Measurements from ENCODE around the gene SLC38A4.

The SLC38A4 gene

DNA sequence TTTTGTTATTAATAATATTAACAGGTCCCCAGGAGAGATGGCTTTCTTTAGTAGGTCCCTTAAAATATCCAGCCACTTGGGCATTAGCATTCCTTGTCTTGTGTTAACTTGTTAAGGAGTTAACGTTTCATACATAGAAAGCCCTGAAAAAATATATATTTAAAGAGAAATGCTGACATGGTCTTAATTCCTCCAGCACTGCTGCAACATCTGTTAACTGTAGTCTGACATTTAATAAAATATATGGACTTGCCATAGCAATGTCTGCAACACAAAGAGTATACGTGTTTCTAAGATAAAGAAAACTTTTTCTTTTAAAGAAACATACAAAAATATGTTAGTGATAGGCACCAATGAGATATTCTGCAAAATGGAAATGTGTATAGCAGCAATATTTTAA is 10.0 kb downstream of the SLC38A4 start:
- in situ Hi-C loops (cut with HindIII; ENCODE audit: low sequenced_read_pairs) = loop anchor here (25.0 kb wide), 1 partner anchor 196 kb away; no protein-coding TSS in a partner anchor

DNA sequence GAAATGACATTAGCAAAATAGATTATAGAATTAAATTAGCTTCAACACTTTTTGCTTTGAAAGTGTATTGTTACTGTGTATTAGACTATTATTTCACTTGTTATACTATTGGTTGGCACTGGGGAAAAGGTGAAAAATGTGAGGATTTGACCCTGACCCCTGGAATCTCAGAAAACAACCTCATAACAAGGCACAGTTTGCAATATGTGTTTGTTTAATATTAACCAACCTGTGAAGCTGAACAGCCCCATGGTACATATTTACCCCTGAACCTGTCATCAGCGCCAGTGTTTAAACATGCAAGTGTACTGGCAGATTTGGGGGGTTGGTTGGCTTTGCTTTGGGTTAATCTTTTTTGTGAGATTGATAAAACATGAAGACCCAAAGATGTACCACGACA is 11.7 kb downstream of the SLC38A4 start:
- in situ Hi-C loops (cut with HindIII; ENCODE audit: low sequenced_read_pairs) = loop anchor here (25.0 kb wide), 1 partner anchor 198 kb away; no protein-coding TSS in a partner anchor

DNA sequence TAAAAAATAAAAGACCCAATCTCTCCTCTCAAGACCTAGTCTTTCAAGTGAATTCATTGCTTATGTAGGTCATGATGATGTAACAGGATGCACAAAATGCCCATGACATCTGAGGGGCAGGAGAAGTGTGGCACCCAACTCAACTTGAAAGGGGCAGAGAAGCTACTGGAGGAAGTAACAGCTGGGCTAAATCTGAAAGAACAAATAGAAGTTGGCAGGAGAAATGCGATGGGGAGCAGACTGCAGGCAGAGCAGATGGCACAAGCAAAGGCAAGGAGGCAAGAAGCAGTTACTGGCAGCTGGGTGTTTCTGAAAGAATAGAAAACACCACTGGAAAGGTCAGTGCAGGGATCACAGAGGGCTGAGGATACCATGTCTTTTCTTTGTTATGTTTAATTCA is 14.6 kb downstream of the SLC38A4 start:
- in situ Hi-C loops (cut with HindIII; ENCODE audit: low sequenced_read_pairs) = loop anchor here (25.0 kb wide), 1 partner anchor 201 kb away; no protein-coding TSS in a partner anchor

DNA sequence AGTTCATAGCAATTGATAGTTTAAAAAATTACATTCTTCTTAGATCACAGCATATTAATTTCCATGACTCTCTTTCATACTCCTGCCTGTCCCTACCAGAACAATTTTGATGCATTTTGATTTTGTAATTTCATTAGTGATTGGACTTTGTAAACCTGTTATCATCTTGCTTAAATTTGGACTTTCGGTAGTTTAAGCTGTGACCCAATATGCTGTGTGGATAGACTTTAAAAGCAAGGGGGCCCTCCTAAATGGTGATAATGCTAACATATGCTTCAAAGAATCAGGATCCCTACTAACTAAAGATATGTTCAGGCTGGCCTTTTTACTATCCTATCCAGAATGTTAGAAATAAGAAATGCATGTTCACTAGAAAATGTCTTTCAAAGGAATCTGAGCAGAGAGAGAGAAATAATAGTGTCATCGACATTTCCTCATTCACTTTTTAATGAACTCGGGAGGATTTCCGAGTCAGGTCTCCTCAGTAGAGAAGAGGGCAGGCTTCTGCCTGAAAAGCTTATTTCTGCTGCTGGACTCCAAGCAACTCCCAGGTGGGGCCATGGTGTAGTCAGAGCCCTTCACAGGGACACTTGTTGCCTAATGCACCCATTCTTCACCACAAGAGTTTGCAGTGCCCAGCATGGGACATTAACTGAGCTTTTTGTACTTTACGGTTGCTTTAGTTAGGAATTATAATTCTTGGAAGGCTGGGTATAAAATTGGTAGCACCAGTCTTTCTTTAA is 16.7 kb downstream of the SLC38A4 start:
- in situ Hi-C loops (cut with HindIII; ENCODE audit: low sequenced_read_pairs) = loop anchor here (25.0 kb wide), 1 partner anchor 203 kb away; no protein-coding TSS in a partner anchor

DNA sequence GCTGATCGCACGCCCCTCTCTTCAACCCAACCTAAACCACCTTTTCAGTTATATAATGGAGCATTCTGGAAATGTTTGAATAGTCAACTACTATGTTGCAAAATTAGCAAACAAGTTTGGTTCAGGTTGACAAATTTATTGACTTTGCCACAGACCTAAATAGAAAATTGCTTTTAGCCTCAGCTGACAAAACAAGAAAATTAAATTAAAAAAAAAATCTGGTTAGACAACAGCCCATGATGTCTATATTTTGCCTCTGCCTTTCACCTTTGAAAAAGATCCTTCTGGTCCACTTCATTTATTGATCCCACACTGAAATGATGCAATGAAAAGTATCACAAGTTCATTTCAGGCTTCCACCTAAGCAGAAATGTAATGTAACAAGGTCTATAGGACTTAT is 17.5 kb downstream of the SLC38A4 start:
- in situ Hi-C loops (cut with HindIII; ENCODE audit: low sequenced_read_pairs) = loop anchor here (25.0 kb wide), 1 partner anchor 204 kb away; no protein-coding TSS in a partner anchor

DNA sequence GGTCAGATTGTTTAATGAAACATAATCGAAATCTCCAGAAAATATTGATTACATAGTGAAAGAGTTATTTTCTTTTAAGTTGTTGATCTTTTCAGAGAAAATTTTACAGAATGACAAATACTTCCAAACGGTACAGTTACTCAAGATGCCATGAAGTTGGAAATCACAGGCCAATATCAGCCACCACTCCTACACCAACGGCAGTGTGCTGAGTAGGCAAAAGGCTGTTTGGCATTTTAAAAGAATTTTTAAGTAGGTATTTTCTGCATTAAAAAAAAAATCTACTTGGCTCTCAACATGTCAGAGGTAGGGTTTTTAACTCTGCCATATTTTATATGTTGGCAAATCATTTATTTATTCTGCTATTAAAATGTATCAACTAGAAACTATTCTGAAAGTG is 21.7 kb downstream of the SLC38A4 start:
- in situ Hi-C loops (cut with HindIII; ENCODE audit: low sequenced_read_pairs) = loop anchor here (25.0 kb wide), 1 partner anchor 208 kb away; no protein-coding TSS in a partner anchor

DNA sequence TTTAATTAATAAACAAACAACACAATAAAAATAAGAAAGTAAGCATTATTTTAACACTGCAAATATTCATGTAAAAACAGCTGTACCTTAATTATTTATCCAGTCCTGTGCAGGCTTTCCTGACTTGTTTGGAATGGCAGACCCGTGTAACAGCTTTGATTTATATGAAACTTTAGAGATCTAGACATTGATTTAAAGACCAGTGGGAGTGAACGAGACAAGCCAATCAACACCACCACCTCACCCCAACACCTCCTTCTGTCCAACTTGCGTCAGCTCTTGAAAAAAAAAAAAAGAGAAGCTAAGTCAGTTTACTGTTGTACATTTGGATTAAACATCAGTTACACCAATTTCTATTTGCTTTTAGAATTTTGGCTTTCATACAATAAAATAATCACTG is 22.3 kb downstream of the SLC38A4 start:
- in situ Hi-C loops (cut with HindIII; ENCODE audit: low sequenced_read_pairs) = loop anchor here (25.0 kb wide), 1 partner anchor 209 kb away; no protein-coding TSS in a partner anchor

DNA sequence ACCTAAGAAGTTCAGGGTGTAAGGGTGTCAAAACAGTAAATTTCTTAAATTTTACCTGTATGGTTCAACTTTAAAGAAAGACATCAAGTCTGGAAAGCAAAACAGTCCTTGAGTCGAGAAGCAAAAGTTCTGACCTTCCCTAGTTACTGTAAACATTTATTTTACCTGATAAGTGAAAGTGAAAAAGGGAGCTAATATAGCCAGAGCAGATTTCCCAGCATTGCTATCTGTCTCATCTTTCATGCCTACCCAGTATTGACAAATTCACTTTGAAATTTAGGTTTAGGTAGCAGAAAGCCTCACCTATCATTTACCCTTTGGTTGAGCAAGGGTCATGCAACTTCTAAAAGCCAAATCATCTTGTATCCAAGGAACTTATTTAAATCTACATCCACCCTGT is 24.5 kb downstream of the SLC38A4 start:
- in situ Hi-C loops (cut with HindIII; ENCODE audit: low sequenced_read_pairs) = loop anchor here (25.0 kb wide), 1 partner anchor 211 kb away; no protein-coding TSS in a partner anchor

DNA sequence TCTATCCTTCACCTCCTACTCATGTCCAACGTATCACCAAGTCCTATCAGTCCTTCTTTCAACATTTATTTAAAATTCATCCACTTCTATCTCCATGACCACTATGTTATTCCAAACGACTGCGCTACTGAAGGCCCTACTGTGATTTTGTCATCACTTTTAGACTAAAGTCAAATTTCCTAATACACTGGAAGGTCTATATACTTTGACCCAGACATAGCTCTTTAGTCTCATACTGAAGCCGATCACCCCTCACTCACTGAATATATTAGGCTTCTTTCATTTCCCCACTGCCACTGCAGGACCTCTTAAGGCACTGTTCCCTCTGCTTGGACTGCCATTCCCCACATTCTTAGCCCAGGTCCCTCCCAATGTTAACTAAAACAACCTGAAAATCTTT is 25.6 kb downstream of the SLC38A4 start:
- in situ Hi-C loops (cut with HindIII; ENCODE audit: low sequenced_read_pairs) = loop anchor here (25.0 kb wide), 1 partner anchor 212 kb away; no protein-coding TSS in a partner anchor

DNA sequence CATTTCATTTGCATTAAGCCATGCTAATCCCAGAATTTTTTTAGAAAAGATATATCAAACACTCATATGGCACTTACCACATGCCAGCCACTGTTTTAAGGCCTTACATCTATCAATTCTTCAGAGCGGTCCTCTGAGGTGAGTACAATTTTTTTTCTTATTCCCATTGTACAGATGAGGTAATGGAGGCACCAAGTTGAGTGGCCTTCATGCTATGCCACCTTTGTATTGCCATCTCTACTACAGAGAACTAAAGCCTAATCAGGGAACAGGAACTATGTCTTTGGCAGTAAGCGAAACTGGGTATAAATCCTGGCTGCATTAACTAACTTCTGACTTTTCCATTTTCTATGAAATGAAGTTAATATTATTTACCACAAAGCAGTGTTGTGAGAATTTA is 27.1 kb downstream of the SLC38A4 start:
- in situ Hi-C loops (cut with HindIII; ENCODE audit: low sequenced_read_pairs) = no loop called here

DNA sequence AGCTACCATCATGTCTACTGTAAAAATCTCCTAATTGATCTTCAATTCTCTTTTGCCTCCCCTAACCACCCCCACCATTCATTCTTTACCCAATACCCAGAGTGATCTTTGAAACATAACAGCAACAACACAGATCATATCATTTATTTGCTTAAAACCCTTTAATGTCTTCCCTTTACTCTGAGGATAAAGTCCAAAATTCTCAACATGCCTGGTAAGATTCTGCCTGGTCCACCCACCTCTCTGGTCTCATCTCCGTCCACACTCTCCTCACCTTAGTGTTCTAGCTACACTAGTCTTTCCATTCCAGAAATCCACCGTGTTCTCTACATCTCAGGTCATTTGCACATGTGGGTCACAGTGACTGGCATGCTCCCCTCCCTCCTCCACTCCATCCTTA is 27.7 kb downstream of the SLC38A4 start:
- in situ Hi-C loops (cut with HindIII; ENCODE audit: low sequenced_read_pairs) = no loop called here

DNA sequence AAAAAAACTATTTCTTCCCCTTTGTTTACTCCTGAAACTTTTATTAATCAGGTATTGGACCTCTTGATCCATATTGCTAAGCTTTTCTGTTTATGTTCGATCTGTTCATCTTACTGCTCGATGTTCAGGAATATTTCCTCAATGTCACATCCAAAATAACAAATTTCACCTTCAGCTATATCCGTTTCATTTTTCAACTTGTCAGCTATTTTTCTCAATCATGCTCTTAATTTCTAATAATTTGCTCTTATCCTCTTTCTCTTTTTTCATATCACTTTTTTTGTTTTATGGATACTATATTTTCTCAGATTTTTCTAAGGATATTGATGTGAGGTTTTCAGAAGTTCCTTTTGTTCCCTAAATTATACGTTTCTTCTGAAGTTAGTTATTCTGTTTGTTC is 29.8 kb downstream of the SLC38A4 start:
- in situ Hi-C loops (cut with HindIII; ENCODE audit: low sequenced_read_pairs) = no loop called here

DNA sequence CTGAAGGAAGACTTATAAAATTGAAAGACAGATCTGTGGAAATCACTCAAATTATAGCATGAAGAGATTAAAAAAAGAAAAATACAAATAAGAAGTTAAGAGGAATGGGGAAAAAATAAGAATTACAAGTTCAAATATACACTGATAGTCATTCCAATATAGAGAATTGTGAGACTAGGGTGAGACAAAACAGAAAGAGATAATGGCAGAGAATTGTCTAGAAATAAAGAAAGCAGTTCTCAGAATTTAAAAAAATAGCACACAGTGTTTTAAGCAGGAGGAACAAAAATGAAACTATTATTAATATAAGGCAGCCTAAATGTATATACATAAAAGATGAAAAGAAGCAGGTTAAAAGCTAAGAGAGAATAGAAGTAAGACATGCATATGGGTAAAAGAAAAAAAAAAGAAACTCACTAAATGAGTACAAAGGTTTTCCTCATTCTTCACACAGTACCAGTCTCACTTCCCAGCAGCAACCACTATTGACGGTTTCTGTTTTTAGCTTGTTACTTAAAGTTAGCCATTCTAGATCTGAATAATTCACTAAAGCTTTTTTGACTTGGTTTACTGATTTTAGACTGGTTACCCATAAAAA is 31.1 kb downstream of the SLC38A4 start:
- in situ Hi-C loops (cut with HindIII; ENCODE audit: low sequenced_read_pairs) = no loop called here

DNA sequence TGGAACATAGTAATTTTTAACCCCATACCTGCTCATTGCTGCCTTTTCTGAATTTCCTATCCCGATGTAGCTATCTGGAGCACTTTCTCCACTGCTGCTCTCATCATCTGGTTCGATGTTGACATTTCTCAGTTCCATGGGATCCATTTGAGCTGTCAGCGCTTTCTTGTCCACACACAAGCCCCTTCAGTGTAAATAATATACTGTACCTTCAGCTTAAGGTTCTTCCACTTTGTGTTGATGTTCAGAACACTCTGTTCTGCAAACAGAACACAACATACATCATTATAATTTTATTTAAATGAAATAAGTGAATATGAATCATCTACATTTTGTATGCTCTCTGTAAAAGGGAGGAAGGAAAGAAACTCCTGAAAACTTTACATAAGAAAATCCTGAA is 32.9 kb downstream of the SLC38A4 start:
- in situ Hi-C loops (cut with HindIII; ENCODE audit: low sequenced_read_pairs) = no loop called here

DNA sequence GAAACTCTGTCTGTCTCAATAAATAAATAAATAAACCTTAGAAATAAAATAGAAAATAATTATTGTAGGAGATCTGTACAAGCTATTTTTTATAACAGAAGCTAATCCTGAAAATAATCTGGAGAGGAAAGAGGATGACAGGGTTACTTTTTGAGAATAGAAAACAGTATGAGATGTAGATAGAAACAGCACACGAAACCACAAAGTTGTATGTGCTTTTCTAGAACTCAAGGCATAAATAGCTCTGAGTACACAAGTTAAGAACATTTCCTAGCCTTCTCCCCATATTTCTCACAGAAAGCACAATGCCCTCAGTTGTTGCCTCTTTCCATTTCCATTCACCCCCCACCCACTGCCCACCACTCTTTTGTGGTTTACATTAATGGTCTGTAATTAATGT is 35.7 kb downstream of the SLC38A4 start:
- in situ Hi-C loops (cut with HindIII; ENCODE audit: low sequenced_read_pairs) = no loop called here

DNA sequence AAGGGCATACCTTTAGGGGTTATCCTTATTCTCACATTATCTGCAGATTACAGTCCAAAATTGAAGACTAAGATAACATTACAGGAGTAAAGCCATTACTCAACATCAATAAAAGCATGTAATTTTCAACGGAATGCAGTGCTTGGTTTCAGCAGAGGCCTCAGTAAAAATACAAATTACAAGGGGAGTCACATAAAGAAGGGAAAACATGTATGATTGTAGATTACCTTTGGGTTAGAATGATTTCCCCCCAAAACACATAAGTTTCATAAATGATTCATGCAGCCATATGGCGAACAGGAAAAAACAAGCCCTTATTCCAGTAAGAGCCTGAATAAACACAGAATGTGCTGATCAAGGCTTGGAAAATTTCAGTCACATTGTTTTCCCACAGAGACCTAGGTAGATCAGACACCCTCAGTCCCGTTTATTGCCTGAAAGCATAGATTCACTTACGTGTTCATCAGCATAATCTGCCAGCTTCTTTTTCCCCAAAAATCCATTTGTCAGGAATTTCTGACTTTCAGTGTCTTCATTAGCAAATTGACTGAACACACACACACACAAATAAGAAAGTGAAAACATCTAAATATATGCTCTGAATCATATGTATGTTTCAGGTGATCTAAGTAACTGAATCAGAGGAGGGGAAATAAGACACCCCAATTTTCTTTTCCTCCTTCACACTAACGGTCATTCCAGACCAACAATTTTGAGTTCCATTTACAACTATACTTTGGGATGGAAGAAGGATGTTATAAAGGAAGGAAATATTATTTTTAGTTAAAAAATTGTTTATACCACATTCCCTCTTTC is 37.5 kb downstream of the SLC38A4 start:
- in situ Hi-C loops (cut with HindIII; ENCODE audit: low sequenced_read_pairs) = no loop called here

DNA sequence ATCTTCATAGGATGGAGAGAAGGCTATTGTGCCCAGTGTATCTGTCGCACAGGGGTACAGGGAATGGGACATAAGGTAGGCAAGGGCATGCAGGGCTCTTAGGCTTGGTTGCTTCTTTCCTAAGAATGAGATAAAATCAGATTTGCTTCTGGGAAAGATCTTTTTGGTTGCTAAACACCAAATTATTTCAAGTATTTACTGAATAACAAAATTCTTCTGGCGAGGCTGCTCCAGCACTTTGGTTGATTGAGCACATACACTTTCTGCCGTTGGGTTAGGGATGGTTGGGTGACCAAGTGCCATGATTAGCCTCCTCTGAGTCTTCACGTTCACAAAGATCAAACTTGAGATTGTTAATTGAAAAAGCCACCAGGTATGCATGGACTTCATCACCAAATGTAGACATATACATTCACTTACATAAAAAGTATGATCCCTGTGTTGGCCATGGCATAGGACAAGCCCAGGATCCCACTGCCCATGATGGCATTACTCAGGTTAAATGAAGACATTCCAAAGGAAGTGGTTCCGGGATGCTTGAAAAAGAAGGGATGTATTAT is 38.2 kb downstream of the SLC38A4 start:
- in situ Hi-C loops (cut with HindIII; ENCODE audit: low sequenced_read_pairs) = no loop called here

DNA sequence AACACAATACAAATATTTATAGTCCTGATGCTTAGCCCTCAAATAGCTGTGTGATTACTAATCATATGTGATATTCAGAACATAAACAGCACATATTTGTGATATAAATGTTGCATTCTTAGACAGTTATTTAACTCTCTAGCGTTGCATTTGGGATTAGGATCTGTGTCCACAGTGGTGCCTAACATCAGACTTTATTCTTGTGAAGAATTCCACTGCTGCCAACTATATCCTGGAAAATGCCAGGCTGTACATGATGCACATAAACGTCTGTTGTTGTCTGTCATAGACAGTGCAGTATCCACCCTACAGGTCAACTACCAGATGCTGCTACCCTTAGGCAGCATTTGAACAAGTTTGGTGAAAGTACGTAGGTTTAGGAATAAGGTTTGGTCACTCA is 39.0 kb downstream of the SLC38A4 start:
- in situ Hi-C loops (cut with HindIII; ENCODE audit: low sequenced_read_pairs) = no loop called here

DNA sequence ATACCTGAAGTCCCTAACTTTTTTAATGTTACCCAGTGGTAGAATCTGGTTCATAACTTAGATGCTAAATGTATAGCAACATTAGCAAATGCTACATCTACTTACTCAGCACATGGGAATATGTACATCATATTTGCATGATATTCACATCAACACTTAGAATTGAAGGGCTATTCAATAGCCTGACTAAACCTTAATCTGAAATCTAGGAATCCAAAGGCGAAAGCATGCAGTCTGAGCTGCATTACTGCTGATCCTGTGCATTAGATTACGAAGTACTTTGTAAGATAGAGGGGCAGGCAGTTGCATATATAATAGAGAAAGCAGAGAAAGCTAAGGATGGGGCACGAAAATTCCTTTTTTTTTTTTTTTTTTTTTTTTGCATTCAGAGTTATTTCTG is 40.4 kb downstream of the SLC38A4 start:
- in situ Hi-C loops (cut with HindIII; ENCODE audit: low sequenced_read_pairs) = no loop called here

DNA sequence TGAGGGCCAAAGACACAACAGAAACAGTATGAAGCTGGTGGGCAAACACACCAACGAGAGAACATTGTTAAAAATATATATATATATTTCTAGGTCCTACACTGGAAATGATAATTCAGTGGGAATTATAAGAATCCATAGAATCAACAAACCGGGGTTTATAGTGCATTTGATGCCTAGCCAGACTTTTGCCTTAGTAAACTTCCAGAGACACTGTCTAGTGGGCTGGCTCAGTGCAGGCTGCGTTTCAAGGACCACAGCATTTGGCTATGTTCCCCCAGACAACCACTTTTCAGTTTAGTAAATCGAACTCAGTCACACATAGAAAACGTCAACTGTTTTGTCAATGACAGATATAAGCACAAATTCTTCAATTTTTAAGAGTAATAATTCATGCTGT is 41.9 kb downstream of the SLC38A4 start:
- in situ Hi-C loops (cut with HindIII; ENCODE audit: low sequenced_read_pairs) = no loop called here

DNA sequence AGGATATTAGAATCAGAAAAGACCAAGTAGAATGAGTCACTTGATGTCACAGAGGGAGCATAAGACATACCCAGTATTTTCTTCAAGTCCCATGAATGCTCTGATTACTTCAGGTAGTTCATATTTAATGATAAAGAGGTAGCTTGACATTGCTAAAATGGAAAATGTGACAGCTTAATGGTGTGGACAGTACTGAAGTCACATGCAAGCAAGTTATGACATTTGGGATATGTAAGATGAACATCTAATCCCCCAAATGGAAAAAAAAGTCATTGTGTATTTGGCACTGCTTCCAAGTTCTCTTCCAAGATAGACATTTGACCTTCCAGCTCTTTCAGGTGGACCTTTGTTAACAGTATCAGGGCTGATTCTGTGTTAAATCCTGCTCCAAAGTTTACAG is 45.9 kb downstream of the SLC38A4 start:
- in situ Hi-C loops (cut with HindIII; ENCODE audit: low sequenced_read_pairs) = no loop called here
